NCI-H1417 (cell line): ENCODE results near the gene FAM131A.

Experiments used
- DNase-seq, 3 experiments: peaks; one replicate each; lab custom pipeline; 2025; lab: John Stamatoyannopoulos, UW

FAM131A gene

GRCh38 chr3:184357248-184358123 lies 20.1 kb downstream of the FAM131A start:
- DNase-seq: no peak

DNA sequence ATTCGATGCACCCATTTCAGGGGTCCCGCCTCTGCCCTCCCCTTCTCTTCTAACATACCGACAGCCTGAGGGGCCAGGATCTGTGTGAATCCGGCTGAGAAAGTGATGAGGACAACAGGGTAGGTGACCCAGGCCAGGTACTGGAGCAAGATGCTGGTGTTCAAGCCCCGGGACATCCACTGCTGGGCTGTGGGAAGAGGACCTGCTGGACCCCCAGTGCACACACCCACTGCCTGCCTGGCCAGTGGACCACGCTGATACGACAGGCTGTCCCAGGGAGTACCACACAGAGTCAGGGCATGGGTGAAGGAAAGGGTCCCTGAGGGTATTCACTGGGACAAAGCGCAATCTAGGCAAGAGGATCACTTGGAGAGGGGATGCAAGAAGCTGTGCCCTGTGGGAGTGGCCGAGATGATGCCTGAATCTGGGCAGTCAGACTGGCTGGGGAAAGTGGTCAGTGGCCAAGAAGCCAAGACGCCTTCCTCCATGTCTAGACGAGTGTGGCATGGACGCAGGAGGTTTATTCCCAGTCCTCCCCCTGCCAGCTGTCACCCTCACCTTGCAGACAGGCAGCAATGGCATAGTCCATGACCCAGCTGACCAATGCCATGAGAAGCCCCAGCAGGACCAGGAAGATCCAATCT lies 20.8 kb downstream of the FAM131A start:
- DNase-seq: no peak

- DNase-seq: no peak
Measured at GRCh38 chr3:184358921-184359350, 21.5 kb downstream of the FAM131A start.

DNA sequence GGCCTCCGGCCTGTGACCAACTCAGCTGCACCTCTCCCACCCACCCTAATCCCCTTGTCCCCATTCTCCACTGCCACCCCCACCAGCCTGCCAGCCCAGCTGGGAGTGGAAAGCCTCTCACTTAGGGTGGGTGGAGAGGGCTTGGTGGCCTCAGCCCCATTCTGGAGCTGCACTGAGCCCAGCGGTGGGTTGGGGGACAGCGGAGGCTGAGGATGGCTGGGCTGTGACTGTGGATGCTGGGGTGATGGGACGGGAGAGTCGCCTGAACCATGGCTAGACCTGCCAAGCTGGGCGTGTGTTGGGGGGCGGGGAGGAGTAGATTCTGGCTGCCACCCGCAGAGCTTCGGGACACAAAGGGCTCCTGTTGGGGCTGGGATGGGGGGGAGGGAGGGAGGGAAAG lies 22.2 kb downstream of the FAM131A start:
- no peak for DNase-seq

DNA sequence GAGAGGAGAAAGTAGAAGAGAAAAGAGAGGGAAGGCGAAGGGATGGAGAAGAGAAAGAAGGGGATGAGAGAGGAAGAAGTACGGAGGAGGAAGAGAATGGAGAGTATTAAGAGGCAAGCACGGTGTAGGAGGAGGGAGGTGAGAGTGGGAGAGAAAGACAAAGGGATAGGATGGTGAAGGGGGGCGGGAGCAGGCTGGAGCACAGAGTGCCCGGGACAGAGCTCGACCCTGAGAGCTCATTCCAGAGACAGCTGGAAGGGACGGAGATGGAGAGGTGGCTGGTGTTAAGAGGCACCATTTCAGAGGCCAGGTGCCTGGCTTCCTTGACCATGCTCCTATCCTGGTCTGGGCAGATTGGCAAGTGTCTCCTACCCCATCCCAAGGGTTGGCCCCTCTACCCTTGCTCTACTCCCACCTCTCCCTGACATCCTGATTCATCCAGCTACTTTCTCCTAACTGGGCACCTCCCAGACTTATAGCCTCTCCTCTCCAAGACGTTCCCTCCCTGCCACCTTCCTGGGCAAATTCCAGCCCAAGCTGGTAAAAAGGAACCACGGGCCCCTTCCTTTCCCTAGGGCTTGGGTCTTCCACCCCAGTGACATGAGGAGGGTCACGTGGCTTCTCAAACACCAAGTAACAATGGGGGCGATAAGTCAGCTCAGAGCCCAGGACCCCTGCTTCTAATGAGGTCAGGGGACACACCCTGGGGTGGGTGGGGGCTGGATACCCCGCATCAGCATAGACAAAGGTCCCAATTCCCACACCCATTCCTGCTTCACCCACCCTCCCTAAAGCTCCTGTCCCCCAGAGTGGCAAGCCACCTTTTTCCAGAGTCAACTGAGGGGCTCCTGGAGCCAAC lies 22.9 kb downstream of the FAM131A start:
- DNase-seq: no peak

DNA sequence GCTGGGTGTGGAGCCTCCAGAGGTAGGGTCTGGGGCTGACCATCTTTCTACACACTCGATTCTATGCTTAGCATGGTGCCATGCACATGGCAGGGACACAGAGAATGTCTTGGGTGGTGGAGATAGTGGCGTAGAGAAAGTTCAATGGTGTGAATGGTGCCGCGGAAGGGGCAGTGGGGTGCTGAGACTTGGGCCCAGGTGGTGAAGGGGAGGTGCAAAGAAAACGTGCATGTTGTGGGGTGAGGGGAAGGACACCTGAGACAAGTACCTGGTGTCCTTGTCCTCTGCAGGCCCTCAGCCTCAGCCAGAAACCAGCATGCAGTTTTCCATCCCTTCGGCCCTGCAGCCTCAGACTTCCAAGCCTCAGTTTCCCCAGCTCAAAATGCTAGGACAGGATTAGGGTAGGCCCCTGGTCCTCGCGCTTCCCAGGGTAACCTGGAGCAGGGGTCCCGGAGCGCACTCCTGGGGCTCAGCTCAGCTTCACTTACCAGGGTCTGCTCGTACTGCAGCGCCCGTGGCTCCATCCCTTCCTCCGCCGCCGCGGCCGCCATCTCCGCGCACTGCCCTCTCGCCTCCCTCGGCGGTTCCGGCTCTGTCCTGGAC lies 23.6 kb downstream of the FAM131A start:
- peak in 1 of 3 experiments; percentile 58 for DNase-seq

GRCh38 chr3:184361532-184361931 lies 24.1 kb downstream of the FAM131A start, which contains the start of the genes CLCN2 and POLR2H:
CLCN2 (minus strand) TSS chr3:184361605; CDS start chr3:184361479, 126 bp downstream.
POLR2H (plus strand) TSS chr3:184361710; CDS start chr3:184363493, 1,783 bp downstream.
- peak; percentile 40 to 79 (median 74) for DNase-seq

DNA sequence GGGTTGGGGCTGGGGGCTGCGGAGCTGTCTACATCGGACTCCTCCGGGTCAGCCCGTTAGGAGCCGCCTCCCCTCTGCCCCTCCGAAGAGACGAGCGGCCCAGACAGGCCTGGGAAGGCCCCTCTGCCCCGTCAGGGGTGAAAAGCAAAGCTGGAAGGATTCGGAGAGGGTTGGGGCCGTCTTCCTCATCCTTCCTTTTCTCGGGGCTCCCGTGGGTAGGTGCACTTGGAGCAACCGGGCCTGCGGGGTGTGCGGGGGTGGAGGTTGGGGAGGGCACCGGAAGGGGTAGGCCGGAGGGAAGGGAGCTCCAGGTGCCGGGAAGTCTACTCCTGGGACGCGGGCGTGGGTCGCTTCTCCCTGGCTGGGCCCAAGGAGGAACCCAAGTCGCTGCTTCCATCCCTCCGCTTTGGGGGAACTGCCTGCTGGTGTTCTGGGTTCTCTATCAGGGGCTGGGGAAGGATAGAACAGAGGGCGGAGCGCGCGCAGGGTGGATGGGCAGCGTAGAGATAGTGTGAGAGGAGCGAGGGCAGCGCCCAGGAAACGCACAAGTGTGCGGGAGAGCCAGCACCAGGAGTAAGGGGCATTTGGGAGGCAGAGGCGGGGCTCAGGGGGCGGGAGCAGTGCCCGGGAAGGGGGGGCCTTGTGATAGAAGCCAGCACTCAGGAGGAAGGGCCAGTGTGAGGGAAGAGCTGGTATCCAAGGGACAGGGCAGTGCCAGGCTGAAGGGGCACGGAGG lies 24.7 kb downstream of the FAM131A start:
- DNase-seq: peak; percentile 55 to 89 (median 88)

- peak; percentile 98 to 99 (median 99) for DNase-seq
Measured at GRCh38 chr3:184362668-184363546, 25.5 kb downstream of the FAM131A start.

DNA sequence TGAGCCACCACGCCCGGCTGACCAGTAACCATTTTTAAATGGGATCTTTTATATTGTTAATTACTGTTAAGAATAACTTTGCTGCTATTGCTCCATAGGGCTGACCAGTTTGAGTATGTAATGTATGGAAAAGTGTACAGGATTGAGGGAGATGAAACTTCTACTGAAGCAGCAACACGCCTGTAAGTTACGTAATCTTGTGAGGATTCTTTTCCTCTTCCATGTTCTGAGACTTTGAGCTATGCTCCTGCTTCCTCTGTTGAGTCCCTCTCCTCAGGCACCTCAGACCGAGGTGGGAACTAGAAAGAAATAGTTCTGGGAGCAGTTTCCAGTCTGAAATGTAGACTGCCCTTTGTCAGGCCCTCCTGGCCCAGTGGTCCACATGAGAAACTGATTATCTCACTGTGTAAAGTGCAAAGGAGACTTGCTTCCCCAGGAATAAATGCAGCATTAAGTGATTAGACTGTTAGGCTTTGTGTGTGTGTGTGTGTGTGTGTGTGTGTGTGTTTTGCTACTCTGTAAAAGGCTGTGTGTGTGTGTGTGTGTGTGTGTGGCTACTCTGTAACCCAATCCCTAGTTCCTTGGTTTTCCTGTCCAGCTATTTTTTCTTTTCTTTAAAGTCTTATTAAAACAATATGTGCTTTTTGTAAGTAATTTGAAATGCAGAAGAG lies 29.4 kb downstream of the FAM131A start:
- no peak for DNase-seq

DNA sequence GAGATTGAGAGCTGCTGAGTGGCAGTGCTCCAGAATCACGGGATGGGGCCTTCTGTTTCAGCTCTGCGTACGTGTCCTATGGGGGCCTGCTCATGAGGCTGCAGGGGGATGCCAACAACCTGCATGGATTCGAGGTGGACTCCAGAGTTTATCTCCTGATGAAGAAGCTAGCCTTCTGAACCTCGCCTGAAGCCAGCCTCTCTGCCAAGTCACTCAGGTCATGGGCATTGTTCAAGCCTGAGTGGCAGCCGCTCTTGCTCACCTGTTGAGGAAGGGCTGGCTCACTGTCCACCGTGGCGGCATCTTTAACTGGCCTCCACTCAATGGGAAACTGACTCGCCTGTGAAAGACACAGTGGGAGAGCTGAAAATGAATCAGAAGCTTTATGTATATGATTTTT lies 30.7 kb downstream of the FAM131A start:
- no peak for DNase-seq

- DNase-seq: no peak
Measured at GRCh38 chr3:184368586-184369183, 31.3 kb downstream of the FAM131A start.

- DNase-seq: peak; percentile 85 to 98 (median 88)
Measured at GRCh38 chr3:184371570-184372018, 34.2 kb downstream of the FAM131A start.

- peak in 2 of 3 experiments; percentile 46 to 53 for DNase-seq
Measured at GRCh38 chr3:184372296-184372821, 35.0 kb downstream of the FAM131A start.

DNA sequence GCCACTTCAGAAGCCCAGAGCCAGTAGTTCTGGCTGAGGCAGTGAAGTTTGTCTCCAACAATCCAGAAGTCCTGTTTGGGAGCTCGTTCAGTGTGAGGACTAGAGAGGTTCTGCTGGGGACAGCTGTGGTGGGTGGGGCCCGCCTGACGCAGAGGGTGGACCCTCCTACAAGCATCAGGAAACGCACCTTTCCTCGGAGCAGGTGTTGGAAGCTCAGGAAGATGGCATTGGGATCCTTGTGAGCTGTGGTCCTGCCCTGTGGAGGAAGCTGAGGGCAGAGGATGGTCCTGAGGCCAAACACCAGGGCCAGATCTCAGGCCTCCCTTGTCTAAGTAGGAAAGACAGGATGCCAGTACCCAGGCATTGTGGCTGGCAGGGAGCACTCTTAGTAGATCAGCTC lies 35.5 kb downstream of the FAM131A start:
- DNase-seq: no peak

GRCh38 chr3:184373422-184373821 lies 36.0 kb downstream of the FAM131A start:
- DNase-seq: no peak

- DNase-seq: no peak
Measured at GRCh38 chr3:184375747-184376461, 38.5 kb downstream of the FAM131A start.

DNA sequence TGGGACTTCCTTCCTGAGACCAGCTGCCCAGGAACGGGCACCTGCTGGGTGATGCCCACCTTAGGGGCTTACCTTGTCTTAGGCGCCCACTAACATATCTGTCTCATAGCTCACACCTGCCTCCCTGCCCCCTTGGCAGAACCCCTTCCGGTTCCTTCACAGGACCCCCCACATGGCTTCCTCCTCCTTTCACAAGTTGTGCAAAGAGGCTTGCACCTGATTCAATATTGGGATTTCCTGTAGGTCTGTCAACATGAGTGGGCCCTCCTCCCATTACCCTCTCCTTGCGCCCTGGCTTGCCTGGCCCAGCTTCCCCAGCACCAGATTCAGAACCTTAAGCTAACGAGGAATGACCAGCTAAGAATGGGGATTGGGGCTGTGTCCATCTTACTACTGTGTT lies 40.0 kb downstream of the FAM131A start:
- peak in 2 of 3 experiments; percentile 53 to 71 for DNase-seq
